Measurements from ENCODE around the gene WDR3.
"Not testable (repeated sequence)": the region's sequence is repeated elsewhere in the genome, so short reads cannot be mapped to it uniquely, and the experiment has no call there.

WDR3 gene

DNA sequence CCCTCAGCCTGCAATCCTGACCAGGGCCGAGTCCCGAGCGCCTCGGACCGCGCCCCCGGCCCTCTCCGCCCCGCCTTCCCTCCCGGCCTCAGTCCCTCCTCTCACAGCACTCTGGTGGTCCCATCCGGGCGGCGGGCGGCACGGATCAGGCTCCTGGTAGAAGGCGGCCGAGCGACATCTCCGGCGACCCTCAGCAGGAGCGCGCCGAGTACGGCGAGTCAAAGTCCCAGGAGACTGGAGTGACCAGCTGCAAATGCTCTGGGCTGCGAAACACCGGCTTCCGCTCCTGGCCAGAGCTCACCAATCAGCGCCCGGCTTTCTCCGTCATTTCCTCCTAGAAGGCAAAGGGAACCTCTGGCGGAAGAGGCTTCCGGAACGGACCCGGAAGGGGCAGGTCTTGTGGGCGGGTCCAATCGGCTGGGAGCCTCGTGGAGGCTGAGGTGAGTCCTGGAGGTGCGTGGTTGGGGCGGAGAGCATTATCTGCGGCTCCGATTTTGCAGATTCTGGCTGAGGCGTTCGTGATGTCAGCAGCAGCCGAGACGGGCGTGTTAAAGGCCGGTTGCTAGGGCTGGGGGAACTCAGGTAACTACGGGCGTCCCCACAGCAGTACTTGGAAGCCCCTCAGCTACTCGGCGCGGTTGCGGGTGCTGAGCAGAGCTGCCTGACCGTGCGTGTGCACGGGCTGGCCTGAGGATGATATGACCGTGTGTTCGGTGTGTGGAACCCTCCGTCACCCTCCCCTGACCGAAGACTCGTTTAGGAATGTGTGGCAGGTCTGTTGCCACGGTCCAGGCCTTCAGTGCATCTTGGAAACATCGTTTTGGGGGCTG lies at the start of gene WDR3, which contains the start of gene GDAP2:
Gene WDR3, plus strand, starts transcription at position 397 of the 830 bp plus-strand sequence. CDS start 3,581 bp downstream, outside the sequence.
Gene GDAP2, minus strand, starts transcription at position 279 of the 830 bp plus-strand sequence. CDS start 9,264 bp downstream, outside the sequence.
- peak; percentile 96 for DNase-seq (ENCODE audit: low spot score)

DNA sequence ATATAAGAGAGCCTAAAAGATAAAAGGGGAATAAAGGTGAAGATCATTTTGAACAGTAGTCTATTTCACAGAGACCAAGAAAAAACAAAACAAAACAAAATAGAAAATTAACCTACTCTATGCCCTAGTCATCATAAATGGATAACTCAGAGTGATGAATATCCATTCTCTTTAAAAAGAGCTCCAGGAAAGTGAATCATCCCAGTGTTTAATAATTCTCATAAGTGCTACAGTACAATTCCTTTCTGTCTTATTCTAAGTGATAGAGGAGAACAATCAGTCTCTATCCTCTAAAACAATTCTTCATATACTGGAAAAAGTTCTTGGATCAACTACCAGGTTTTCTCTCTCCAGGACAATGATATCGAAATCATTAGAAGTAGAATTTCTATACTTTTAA lies 45.9 kb upstream of the WDR3 start:
- no peak for DNase-seq (ENCODE audit: low spot score)

DNA sequence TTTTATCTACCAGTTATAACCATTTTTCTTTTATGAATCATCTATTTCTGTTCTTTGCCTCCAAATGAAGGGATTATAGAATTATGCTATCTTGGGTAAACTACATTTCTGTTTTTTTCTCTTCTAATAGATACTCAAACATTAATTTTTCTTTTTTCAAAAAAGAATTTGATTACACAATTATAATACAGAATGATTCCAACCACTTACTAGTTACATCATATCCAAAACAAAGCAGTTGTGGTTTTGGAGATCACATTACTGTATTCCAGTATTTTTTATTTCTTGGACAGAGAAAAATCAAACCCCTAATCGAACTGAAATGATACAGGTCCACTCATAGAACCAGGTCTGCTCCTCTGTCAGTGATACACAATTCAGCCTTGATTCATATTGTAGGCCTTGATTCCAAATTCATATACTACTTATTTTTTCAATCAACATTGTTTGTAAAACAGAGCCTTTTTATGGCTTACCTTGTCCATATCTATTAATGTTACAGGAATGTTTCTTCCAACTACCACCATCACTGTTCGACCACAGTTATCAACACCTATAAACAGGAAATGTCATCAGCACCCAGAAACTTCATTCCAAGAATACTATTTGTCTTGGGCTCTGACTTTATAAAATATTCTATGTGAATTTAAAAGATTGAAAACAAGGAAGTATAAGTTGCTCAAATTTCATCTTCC lies 43.3 kb upstream of the WDR3 start:
- DNase-seq (ENCODE audit: low spot score): peak; percentile 38

DNA sequence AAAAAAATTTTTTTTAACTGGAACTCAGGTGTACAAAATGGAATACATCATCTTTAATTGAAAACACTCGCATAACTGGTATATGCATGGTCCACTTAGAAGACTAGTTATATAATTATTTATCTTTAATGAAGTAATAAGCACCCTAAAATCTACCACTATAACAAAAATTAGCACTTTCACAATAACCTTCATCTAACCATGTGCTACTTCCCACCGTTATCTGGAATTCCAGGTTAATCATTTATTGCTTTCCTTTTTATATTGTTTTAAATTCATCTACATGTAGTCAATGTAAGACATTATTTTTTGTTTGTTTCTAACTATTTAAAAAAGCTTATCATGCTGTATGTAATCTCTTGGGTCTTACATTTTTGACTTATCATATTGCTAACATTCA lies 39.1 kb upstream of the WDR3 start:
- no peak for DNase-seq (ENCODE audit: low spot score)

DNA sequence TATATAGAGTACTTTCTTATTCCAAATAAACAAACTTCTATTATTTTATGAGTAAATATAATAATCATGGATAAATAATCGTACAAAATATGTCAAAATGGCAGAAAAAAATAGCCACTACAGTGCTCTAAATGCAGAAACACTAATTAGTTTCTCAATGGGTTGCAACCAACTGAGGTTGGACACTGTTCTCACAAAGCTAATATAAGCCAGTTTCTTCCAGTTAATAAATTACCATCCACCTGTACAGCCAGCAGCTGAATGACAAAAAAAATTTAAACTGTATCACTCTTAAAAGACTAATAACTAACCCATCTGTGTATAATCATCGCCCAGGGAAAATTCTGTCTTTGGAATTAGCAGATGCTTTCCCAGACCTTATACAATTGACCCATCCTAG lies 37.0 kb upstream of the WDR3 start:
- DNase-seq (ENCODE audit: low spot score): no peak

DNA sequence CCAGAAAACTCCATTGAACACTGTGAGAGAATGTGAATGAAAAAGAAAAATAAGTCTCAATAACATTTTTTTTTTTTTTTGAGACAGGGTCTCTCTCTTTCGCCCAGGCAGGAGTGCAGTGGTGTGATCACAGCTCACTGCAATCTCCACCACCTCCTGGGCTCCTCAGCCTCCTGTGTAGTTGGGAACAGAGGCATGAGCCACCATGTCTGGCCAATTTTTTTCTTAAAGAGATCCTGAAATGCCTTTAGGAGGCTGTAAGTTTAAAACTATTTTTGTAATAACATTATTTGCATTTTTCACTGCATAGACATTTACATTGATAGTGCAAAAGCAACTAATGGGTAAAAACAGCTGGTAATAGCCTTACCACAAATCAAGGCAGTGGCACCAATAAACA lies 35.5 kb upstream of the WDR3 start:
- no peak for DNase-seq (ENCODE audit: low spot score)

DNA sequence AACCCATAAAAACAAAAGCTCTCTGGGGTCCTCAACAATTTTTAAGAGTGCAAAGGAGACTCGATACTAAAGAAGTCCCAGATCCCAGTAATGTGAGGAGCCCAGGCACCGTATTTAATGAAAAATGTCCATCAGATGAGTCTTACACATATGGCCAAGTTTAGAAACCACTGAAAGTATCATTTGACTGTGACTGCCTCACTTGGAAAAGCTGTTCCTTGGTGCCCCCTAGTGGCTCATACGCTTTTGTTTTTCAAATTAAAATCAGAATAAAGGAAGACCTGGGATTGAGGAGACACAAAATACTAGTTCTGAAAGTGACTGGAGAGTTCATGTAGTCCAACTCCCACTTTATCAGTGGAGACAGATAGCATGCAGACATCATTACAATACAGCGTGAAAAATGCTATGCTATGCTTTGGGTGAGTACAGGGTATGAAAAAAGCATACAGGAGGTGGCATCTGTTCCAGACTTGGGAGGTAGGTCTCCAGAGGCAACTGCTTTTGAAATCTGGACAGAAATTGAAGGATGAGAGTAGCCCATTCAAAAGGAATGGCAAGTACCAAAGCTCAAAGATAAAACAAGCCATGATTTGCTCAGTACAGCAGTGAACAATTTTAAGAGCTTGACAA lies 33.9 kb upstream of the WDR3 start:
- DNase-seq (ENCODE audit: low spot score): peak; percentile 81

DNA sequence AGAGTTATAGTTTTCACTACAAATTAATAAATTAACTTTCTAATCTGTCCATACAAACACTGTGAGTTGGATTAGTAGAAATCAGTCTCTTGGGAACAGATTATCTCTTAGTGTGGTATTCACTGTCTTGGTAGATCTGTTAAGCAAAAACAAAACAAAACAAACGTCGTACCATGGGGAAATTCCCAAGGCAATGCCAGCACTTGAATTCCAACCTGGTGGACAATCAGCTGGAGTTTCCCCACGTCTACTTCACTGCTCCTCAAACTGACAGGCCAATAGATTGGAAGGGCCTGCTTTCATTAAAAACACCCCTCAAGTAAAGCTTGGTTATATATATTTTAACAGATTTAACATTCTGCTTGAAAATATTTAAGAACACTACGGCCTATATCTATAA lies 32.0 kb upstream of the WDR3 start:
- DNase-seq (ENCODE audit: low spot score): no peak

DNA sequence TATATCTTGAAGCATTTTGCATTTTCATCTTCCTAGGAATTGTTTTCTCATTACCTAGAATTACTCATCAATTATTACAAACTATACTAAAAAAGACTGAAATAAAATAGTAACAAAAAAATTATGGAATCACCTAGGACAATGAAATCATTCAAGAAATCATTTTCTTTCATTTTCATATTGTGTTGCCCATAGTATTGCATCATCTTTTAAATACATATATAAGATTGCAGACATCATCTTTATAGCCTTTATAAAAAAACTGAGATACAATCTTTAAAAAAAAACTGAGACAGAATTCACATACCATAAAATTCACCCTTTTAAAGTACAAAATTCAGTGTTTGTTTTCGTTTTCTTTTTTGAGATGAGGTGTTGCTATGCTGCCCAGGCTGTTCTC lies 29.7 kb upstream of the WDR3 start:
- no peak for DNase-seq (ENCODE audit: low spot score)

DNA sequence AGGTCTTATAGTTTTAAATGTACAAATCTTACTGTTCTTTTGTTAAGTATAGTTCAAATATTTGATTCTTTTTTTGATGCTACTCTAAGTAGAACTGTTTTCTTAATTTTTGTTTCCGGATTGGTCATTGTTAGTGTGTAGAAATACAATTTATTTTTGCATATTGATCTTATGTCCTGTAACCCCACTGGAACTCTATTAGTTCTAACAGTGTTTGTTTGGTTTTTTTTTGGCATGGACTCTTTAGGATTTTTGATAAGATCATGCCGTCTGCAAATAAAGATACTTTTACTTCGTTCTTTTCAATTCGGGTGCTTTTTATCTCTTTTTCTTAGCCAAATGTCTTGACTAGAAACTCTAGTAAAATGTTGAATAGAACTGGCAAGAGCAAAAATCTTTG lies 26.6 kb upstream of the WDR3 start:
- DNase-seq (ENCODE audit: low spot score): no peak

DNA sequence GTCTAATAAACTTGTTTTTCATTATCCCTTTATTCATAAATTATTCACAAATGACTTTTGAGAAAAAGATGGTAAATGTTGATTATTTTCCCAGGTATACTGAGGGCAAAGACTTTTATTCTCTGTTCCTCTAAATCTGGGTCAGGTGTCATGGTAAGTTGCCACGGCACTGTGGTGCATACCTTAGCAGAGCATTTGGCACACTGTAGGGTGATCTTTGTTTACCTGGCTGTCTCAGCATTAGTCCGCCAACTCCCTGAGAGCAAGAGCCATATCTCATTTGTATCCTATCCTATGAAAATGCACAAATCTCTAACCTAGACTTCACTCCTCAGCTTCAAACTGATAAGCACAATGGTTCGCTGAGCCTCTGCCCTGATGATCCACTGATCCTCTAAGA lies 25.1 kb upstream of the WDR3 start:
- no peak for DNase-seq (ENCODE audit: low spot score)

DNA sequence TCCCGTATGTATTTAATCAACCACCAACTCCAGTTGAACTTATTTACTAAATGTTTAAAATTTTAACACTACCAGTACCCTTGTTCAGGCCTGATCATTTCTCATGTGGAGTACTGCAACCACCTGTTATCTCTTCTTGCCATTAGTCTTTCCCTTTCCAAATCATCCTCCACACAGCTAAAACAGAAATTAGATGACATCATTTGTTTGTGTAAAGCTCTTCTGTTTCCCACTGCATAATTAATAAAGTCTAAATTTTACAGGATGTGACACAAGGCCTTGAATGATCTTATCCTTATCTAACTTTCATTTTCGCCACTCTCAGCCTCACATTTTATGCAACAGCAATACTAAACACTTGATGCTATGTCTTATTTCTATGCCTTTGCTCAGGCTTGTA lies 24.5 kb upstream of the WDR3 start:
- no peak for DNase-seq (ENCODE audit: low spot score)

DNA sequence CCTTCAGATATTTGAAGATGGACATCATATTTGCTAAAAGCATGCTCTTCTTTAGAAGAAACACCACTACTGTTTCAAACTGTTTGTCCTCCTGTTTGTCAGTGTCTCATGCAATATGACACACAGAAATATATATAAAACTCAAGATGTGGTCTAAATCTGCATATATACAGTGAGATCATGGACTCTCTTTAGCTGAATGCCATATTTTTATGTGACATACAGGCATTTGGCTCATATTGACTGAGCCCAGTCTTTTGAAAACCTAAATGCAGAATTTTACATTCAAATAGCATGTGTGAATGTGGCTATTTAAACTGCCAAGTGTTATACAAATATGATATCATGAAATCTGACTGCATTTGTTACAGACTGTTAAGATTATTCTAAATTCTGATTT lies 18.5 kb upstream of the WDR3 start:
- no peak for DNase-seq (ENCODE audit: low spot score)

DNA sequence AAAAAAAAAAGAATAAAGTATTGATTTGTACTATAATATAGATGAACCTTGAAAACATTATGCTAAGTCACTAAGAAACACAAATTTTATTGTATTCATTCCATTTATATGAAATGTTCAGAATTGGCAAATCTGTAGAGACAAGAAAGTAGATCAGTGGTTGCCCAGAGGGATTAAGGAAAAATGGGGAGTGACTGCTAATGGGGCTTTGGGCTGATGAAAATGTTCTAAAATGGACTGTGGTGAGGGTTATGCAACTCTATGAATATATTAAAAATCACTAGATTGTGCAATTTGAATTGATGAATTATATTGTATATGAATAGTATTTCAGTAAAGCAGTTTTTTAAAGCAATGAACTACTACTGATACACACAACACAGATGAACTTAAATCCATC lies 10.2 kb upstream of the WDR3 start:
- DNase-seq (ENCODE audit: low spot score): no peak

DNA sequence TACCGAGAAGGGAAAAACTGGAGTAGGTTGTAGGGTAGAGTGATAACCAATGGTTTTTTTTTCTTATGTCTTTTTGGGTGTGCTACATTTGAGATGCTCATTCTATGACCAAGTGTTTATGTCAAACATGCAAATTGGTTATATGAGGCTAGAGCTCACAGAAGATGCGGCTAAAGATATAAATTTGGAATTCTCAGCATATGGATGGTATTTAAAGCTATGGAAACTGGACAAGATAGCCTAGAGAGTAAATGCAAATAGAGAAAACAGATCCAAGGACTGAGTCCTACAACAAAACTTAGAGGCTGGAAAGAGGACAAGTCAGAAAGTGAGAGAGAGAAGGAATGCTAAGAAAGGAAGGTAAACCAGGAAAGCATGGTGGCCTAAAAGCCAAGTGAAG lies 7.5 kb upstream of the WDR3 start:
- no peak for DNase-seq (ENCODE audit: low spot score)

DNA sequence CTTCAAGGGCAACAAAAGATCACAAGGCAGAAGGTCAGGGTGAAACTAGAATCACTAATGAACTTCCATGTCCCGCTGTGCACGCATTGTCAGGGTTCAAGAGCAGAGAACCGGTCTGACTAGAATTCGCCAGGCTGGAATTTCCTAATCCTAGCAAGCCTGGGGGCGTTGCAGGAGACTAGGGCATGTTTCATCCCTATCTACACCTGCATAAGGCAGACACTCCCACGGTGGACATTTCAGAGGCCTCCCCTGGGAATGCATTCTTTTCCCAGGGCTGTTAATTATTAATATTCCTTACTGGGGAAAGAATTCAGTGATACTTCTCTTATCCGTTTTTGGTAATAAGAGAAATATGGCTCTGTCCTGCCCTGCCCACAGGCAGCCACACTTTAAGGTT lies 6.8 kb upstream of the WDR3 start:
- DNase-seq (ENCODE audit: low spot score): not testable (repeated sequence)

DNA sequence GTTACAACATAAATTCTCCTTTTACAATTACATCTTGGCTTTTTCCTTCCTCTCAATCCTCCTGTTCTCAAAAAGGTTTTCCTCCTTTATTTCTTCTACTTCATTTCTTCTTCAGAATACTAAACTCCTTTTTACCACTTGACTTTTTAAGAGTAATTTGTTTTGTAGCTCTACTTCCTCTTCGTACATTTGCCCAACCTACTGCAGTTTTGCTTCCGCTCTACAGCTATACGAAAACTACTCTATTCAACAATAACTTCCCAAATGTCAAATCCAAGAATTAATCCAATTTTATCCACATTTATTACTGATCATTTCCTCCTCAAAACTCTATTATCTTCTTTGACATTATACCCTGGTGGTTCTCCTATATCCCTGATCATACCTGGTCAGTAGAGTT lies 3.6 kb upstream of the WDR3 start:
- no peak for DNase-seq (ENCODE audit: low spot score)

DNA sequence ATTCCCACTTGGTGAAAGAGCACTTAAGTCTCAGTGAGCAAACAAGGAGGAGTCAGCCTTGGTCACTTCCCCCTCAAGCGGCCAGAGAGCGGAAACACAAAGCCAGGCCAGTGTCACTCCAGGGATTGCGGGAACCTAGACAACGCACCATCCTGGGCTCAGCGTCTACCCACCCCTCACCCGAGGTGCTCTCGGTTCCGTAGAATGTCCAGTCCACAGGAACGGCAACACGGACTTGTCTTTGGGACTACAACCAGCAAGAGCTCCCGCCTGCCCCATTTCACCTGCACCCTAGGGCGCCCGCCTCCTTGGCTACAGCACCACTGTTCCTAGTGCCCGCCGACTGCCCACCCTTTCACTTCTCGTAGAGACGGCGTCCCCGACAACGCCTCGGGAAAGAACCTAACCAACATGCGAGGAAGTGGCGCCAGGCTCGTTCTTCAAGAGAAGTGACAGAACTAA lies 627 bp upstream of the WDR3 start:
- peak; percentile 67 for DNase-seq (ENCODE audit: low spot score)

DNA sequence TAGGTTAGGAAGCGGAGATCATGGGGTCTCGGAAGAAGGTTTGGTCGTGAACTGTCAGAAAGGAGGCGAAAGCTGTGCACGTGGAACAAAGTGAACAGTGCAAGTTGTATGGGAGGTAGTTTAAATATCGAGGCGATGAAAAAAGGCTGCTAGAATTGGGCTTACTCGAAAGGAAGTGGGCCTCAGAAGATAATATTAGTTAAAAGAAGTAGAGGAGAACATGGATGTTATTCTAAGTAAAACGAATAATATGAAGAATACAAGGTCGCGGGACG lies 571 bp downstream of the WDR3 start:
- no peak for DNase-seq (ENCODE audit: low spot score)

DNA sequence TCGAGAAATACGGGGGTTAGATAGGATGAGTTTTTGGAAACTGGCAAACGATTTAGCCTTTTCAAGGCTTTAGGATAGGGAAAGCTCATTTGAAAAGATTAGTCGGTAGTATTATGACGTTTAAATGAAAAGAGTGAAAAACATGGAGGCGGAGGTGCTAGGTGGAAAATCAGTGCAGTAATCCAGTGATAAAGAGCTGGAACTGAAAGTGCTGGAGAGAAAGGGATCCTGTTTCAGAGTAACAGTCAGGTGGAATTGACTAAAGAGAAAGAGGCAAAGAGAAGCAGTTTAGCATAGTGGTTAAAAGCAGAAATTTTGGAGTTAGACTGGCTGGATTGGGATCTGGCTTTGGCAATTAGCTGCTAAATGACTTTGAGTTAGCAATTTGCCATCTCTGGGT lies 945 bp downstream of the WDR3 start:
- DNase-seq (ENCODE audit: low spot score): peak; percentile 2

DNA sequence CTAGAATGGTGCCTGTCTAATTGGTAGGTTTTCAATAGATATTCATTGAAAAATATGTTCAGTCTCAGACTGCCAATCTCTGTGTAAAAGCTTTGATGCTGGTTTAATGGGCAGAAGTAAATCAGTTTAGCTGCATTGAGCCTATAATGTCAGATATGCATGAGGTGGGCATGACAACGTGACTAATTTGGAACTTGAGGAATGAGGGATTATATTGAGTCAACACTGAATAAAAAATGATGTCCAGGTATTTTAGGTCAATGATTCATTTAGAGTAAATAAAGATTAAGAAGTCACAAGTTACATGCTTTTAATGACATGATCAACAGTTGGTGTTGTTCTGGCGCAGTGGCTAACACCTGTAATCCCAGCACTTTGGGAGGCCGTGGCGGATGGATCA lies 3.0 kb downstream of the WDR3 start:
- DNase-seq (ENCODE audit: low spot score): no peak

DNA sequence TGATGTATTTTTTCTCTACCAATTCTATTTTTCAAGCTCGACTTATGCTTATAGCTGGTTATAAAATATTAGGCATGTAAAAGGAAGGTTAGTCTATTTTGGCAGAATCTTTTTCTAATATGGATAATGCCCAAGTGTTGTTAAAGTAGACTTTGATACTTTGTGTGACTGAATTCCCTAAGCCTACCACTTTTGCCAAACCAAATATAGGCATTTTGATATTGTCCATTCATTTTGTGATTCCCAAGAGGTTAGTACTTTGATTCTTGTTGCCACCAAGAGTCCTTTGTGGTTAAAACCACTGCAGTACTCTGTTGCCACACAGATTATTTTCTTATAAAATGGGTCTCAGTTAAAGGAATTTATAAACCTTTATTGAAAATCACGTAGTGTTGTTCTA lies 4.2 kb downstream of the WDR3 start:
- DNase-seq (ENCODE audit: low spot score): no peak

DNA sequence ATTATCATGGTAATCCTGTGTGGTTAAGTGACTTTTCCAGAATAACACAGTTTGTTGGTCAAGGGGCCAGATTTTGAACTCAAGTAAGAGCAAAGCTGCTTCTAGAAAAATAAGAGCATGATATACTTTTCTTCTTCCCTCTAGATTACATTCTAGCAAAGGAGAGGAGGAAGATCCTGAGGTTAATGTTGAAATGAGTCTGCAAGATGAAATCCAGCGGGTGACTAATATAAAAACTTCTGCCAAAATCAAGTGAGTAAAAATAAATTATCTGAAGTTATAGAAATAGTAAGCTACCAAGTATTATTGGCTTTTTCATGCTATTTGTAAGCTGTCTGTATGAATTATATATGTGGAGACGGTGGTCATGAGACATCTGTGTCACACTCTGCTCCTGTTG lies 12.8 kb downstream of the WDR3 start:
- peak; percentile 6 for DNase-seq (ENCODE audit: low spot score)

All from AG08395 (cell line).